HUDEP-2 (cell line): ENCODE results near the gene FECH.
"Not testable (repeated sequence)": the region's sequence is repeated elsewhere in the genome, so short reads cannot be mapped to it uniquely, and the experiment has no call there.

Source experiments
- DNase-seq, 76 experiments: peaks; one replicate each; lab custom pipeline; 2025; ENCODE audit not compliant: unreplicated experiment in 76 of 76; lab: John Stamatoyannopoulos, UW

The FECH gene, protein sequence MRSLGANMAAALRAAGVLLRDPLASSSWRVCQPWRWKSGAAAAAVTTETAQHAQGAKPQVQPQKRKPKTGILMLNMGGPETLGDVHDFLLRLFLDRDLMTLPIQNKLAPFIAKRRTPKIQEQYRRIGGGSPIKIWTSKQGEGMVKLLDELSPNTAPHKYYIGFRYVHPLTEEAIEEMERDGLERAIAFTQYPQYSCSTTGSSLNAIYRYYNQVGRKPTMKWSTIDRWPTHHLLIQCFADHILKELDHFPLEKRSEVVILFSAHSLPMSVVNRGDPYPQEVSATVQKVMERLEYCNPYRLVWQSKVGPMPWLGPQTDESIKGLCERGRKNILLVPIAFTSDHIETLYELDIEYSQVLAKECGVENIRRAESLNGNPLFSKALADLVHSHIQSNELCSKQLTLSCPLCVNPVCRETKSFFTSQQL

DNA sequence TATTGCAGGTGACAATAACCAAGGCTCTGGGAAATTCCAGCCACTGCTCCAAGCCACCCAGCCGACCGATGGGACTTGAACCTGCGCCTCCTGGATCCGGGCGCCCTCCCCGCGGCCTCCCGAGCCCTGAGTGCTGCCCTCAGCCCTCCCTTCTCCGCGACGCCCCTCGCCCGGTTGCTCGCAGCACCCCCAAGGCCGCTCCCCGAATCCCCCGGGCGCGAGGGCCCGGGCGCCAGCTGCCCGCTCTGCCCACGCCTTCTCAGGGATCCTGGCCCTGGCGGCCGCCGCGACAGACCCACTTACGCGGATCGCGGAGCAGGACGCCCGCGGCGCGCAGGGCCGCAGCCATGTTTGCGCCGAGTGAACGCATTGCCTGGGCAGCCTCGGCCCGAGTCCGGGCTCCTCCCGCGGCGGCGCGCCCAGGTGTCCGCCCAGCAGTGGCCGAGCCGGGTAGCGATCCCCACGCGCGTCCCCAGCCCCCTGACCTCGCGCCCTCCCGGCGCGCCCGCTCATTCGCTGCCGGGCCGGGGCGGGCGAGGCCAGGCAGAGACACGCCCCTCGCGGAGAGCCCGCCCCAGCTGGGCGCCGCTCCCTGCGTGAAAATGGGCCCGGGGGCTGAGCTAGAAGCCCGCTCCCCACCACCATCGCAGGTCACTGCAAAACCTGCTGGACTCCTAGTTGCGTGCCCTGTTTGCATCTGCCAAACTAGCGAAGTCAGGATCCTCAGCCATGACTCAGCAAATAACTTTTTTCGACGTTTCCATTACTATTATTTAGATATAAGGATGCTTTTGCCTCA, at the start of gene FECH:
FECH (minus strand) TSS at position 452 of the 799 bp plus-strand sequence; CDS start at position 370, 82 bp downstream.
- DNase-seq, result peak in 72 of 76 experiments; percentile 2 to 89 (median 67)

DNA sequence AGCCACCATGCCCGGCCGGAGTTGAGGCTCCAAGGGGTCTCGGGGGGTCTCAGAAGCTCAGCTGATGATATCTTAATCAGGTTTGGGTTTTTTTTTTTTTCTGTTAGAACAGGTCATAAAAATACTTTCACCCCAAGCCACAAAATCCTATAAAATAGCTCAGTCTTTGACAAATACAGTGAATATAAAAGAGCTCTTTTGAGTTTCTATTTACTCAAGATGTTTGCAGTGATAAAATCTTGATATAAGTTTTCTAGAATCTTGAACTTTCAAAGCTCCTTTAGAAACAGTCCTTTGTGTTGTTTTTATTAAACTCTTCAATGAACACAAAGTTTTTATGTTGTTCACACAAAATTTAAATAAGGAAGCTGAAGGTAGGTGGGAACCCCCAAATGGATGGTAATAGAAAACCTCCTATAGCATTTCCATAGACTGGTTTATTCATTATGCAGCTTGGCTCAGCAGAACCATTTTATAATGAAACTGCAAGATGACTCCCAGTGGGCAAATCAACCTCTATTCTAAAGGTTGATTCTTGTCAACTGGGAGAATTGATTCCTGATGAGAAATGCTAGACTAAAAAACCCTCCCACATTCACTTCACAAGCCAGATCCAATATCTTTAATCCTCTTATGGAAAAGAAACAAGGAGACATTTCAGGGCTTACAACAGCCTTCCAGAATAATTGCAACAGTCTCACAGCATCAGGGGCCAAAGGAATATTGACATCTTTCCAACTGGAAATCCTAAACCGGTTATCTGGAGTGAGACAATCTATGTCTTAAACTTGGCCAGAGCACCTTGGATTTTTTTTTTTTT, 48.7 kb upstream of the FECH start:
- no peak for DNase-seq

DNA sequence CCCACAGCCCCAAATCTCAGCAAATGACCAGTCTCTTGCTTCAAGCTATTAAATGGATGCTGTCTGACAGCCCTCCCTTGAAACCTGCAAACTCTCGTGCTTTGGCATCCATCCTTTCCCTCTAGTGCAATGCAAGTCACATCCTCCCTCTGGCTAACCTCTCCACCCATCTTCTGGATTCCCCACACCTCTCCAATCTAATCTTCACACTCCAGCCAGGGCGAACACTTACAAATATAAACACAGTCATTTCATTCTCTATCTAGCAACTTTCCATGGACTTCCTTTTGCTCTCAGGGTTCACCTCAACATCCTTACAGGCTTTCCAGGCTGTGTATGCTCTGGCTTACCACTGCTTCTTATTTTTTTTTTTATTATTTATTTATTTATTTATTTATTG, 45.2 kb upstream of the FECH start:
- peak in 2 of 76 experiments; percentile 13 to 14 for DNase-seq

DNA sequence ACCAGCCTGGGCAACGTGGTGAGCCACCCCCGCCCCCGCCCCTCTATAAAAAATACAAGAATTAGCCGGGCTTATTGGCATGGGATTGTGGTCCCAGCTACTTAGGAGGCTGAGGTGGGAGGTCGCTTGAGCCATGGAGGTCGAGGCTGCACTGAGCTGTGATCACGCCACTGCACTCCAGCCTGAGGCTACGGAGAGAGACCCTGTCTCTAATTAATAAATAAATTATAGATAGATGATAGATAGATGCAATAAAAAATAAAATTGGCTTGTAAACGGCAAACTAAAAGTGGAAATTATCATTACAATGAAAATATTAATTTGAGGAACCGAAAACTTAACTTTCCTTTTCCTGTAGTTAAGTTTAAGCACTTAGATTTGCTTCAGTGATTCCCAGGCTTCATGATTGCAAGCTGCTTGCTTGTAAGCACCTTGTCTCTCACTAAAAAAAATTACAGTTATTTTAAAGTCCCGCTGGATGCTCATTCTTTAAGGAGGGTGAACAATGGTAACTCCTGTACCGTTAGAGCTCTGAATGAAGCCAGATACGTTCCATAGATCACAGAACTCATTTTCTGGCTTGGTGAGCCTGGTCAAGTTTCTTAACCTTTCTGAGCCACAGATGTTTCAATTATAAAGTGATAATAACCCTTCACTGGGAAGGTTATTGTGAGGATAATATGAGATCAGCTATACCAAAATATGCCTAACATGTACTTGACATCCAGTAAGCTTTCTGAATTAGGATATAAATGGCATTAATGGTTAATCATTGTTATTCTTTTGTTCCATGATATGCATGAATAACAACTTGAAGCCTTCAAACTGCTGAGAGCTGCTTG, 44.5 kb upstream of the FECH start:
- DNase-seq, result no peak

DNA sequence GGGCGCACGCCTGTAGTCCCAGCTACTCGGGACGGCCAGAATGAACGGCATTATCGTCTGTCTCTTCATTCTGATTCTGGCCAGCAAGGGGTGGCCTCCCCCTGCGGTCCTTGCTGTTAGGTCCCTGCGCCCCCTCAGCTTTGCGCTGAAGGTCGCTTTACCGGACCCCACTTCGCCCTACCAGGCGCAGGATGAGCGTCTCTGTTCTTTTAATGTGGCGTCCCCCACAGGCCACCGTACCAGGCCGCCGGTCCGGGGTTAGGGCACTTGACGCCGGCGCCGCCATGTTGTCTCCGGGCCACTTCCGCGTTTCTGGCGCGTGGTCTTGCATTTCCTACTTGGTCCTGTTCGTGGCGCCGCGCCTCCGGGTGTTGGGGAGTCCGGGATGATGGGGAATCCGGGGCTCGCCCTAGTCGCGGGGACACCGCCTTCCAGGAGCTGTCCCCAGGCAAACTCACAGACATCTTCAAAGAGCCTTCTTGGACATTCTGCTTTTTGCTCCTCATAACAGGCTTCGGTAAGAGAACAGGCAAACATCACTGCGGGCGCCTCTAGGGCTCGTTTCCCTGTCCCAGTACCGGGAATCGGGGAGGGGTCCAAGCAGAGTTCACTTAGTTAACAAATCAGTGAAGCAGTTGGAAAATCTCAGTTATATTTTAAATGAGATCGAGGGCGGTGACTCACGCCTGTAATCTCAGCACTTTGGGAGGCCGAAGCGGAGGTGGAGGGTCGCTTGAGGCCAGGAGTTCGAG, 43.7 kb upstream of the FECH start:
- DNase-seq, result peak; percentile 28 to 98 (median 92)

DNA sequence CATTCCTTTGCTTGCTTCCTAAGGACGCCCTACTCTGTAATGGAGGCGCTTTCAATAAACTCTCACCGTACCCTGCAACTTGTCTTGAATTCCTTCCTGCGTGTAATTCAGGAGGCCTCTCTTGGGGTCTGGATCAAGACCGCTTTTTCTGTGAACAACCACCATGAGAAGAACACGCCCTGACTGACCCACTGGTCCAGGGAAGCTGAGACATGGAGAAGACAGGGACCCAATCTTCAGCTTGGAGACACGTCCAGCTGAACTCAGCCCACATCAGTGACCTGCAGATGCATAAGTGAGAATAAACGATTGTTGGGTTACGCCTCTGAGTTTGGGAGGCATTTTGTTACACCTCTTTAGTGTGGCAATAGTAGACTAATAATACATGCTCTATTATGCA, 42.9 kb upstream of the FECH start:
- peak in 1 of 76 experiments; percentile 21 for DNase-seq

DNA sequence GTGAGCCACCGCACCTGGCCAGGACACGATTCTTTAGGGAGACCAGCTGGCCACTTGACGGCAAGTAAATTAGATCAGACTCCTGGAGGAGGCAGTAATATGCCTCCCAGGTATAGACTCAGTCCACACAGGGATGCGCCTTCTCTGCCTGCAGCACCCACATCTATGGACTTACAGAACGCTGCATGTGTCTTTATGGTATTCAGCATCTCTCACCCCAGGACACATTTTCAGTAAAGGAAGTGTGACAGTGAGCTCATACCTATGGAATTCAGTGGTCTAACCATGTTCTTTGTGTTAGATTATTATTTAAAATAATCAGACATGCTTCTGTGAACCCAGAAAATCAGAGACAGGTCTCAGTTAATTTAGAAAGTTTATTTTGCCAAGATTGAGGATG, 41.0 kb upstream of the FECH start:
- no peak for DNase-seq

DNA sequence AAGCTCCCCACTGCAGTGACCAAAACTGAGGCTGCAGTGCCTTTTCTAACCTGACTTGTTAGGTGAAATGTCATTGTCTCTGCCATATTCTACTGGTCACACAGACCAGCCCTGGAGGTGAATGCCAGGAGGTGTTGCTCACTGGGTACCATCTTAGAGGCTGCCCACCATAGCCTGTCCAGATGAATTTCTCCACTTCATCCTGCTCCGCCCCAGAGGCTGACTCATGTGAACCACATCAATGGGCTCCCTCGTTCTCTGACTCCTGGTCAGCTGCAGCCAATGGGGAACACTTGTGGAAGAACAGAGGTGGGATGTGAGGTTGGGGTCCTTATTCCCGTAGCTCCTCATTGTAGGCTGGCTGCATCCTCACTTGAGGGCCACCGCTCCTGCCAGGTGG, 38.5 kb upstream of the FECH start:
- peak in 2 of 76 experiments; percentile 0 to 8 for DNase-seq

DNA sequence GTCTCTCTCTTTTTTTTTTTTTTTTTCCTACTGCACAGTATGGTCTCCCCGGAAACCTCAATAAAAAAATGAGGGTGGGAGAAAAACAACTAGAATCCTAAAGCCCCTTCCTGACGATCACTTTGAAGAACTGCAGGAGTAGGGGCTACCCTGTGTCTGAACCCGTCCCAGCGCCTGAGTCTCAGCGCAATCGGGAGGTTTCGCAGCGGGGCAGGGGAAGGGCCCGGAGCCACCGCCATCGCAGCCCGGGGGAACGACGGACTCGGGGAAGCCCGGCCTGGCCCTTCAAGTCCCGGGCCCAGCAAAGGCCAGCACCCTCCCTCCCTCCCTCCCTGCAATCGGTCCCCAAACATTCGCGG, 34.7 kb upstream of the FECH start:
- DNase-seq, result peak in 8 of 76 experiments; percentile 8 to 57 (median 26)

DNA sequence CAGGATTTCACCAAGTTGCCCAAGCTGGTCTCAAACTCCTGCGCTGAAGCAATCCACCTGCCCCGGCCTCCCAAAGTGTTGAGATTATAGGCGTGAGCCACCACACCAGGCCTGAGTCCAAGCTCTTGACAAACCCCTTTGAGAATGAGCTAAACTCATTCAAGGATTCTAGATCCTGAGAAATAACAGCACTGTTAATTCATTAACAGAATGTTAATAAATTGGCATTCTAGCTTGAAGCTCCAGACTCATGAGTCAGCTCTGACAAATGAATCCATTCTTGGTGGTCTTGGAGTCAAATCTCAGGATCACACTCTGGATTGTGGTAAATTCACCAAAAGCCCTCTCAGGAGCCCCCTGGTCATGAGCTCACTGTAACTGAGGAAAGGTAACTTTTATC, 33.4 kb upstream of the FECH start:
- DNase-seq, result no peak

DNA sequence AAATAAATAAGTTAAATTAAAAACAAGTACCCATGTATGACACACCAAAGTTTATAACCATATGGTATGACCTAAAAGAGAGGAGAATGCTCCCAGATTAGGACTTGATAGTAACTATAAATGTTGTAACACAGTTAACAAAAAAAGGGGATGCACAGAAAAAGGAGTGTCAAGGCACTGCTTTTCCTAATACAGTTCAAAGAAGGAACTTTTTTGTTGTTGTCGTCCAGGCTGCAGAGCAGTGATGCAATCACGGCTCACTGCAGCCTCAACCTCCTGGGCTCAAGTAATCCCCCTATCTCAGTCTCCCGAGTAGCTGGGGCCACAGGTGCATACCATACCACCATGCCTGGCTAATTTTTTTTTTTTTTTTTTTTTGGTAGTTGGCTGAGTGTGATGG, 32.4 kb upstream of the FECH start:
- DNase-seq, result no peak

DNA sequence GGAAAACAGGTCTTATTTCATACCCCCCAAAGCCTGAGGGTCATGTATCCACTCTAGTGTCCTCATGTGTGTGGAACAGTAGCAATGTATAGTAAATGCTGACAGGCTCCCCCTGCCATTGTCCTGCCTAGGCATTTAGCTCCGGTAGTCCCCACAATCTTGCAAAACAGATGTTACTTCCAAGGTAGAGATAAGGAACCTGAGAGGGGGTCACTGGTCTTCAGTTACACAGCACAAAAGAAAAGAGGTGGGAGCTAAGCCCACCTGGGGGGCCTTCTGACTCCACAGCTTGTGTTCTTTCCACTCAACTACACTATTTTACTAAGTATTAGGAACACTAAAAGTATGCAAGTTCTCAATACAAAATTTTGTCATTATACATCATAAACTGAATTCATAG, 17.4 kb upstream of the FECH start:
- DNase-seq, result peak in 22 of 76 experiments; percentile 4 to 57 (median 27)

DNA sequence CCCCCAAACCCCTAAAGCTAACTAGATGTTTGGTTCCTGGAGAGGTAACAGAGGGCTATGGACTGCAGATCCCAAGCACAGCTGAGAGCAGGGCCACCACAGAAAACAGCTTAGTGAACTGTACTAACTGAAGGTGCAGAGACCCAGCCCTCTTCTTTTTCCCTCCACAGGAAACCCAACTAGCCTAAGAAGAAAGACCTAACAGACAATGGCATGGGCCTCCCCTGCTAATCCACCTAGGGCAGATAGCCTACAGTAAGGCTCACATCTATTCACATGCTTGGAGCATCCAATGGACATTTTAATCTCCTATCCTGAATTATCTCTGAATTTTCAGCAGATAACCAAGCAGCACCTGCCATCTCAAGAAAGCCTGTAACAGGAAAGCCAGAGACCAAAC, 8.8 kb upstream of the FECH start:
- DNase-seq, result no peak

DNA sequence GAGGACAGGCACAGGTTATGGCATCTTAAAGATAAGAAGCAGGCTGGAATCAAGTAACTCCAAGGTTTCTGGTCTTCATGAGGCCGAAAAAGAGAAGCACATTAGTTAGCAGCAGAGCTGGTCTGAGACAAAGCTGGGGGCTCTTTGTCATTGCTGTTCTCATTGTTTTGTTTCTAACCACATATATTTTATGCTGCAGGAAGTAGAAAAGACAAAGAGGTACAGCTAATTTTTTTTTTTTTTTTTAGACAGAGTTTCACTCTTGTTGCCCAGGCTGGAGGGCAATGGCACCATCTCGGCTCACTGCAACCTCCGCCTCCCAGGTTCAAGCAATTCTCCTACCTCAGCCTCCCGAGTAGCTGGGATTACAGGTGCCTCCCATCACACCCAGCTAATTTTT, 6.2 kb upstream of the FECH start:
- DNase-seq, result not testable (repeated sequence)

DNA sequence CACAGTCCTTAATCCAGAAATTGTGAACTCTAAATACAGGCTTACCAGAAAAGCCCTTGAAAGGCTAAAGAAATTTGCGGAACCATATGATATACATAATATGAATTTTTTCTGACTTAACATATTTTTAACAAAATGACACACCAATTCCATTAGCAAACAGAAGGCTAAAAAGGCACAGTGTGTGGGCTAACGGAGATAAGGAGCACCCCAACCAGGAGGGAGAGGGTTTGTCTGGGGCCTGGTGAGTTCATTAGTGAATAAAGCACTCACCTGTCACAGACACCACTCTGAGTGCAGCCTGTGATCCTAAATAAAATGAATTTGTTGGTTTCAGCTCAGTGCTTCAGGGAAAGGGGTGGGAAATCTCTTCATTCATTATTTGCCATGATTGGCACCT, 2.7 kb upstream of the FECH start:
- peak in 36 of 76 experiments; percentile 2 to 62 (median 28) for DNase-seq

DNA sequence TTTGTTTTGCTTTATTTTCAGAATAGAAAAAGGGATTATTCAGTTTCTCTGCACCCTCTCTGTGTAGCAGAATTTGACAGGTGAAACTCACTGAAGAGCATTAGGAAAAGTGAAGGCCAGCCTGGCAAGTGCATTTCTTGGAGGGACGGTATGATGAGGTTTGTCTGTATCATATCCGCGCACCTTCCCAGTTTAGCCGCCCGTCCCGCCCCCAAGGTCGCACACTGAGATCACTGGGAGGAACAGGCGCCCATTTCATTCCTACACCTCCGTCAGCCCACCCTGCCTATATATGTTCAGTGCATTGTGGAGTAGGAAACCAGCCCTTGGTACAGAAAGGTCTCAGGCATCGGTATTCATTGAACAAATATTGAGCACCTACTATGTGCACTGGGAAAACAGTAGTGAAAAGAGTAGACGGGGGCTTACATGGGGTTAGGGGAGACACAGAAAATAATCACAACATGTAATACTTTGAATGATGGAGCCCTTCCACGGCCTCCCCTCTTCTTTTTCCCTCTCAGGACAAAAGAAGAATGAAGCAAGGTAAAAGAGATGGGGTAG, 678 bp upstream of the FECH start:
- peak in 1 of 76 experiments; percentile 49 for DNase-seq

DNA sequence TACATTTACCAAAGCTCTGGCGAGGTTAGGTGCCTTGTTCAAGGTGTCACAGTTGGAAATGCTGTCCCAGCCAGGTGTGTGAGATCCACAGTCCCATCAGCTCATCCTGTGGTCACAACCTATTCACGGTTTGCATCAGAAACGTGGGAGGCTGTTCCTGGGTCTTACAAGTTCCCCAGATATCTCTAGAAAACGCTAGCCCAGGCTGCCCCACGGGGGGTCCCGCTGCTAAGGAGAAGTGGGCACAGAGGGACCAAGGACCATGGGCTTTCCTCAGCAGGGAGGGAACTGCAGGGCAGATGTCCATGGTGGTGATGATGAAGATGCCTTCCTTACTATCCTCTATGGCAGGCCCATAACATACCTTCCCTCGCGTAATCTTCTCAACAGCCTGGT, 649 bp downstream of the FECH start:
- peak in 8 of 76 experiments; percentile 12 to 45 (median 34) for DNase-seq

DNA sequence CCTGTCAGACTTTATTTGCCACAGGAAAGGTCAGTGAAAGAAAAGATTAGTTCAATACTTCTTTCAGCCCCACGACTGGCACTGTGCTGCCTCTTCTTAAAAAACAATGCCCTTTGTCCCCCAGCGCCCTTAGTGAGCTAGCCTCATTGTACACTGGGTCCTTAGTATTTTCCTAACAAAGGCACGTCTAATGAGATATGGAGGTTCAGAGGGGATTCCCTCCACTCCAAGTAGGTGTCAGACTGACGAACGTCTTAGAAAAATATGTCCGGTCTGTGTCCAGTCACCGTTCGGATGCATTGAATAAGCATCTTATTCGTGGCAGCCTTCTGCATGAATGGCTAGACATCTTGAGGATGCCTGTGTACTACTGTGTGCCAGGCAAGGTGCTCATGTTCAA, 1.1 kb downstream of the FECH start:
- peak in 9 of 76 experiments; percentile 12 to 42 (median 27) for DNase-seq

DNA sequence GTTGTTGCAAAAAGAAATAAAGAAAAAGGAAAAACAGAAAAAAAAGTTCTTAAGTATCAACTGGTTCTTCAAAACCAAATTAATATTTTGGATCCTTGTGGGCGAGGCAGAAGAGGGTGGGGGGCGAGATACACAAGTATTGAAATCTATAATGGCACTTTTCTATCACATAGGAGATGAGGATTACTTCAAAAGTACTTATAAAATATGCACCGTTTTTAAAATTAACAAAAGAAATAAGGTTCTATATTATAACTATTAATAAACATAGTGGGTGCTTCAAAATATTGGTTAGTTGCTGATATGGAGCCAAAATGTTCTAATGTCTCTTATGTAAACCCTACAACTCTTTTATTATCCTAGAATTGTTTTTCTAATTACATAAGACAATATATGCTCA, 2.1 kb downstream of the FECH start:
- no peak for DNase-seq
